DND-41 (cell line): ENCODE measurements around the gene POTEH.
"Not testable (repeated sequence)": the region's sequence is repeated elsewhere in the genome, so short reads cannot be mapped to it uniquely, and the experiment has no call there.

Source experiments
- ATAC-seq: fragments of 200-7000 bp; cut with Tn5 transposase; 3 replicates; pipeline ENCODE4 v1.9.1; 2021; ENCODE audit warnings: low read depth; ENCODE audit not compliant: insufficient read depth
- DNase-seq: peaks from one replicate; pipeline ENCODE4 v3.0.0-alpha.2; 2020
- H2AFZ ChIP-seq: 2 replicates; pipeline ENCODE4 v1.6.0; 2012; ENCODE audit warnings: low read depth, low read length
- H3K27ac ChIP-seq: 2 replicates; pipeline ENCODE4 v1.5.1; 2012; ENCODE audit warnings: low read length, inconsistent platforms
- H3K27me3 ChIP-seq: fragments of 200-600 bp; sonication (generic); 2 replicates; pipeline ENCODE4 v1.6.0; 2012; ENCODE audit warnings: low read length, mild to moderate bottlenecking, inconsistent platforms; ENCODE audit not compliant: insufficient read depth, poor library complexity
- H3K36me3 ChIP-seq: 2 replicates; pipeline ENCODE4 v1.5.1; 2012; ENCODE audit warnings: low read length, inconsistent platforms; ENCODE audit not compliant: insufficient read depth
- H3K4me1 ChIP-seq: 2 replicates; pipeline ENCODE4 v1.5.1; 2012; ENCODE audit warnings: mild to moderate bottlenecking, low read length; ENCODE audit not compliant: insufficient read depth
- H3K4me2 ChIP-seq: 2 replicates; pipeline ENCODE4 v1.6.0; 2012; ENCODE audit warnings: mild to moderate bottlenecking, moderate library complexity, low read length, inconsistent platforms; ENCODE audit not compliant: insufficient read depth
- H3K4me3 ChIP-seq, 2 experiments: fragments of 200-600 bp in 1 of 2; shearing (Covaris generic) in 1 of 2; 2 replicates each; pipeline ENCODE4 v1.5.1; 2012 to 2016; ENCODE audit warnings: inconsistent platforms in 2 of 2, low read length in 2 of 2, mild to moderate bottlenecking in 2 of 2, low read depth in 1 of 2, moderate library complexity in 1 of 2
- H3K79me2 ChIP-seq: 2 replicates; pipeline ENCODE4 v1.6.0; 2012; ENCODE audit warnings: low read length, inconsistent platforms; ENCODE audit not compliant: insufficient read depth
- H3K9ac ChIP-seq: 2 replicates; pipeline ENCODE4 v1.6.0; 2012; ENCODE audit warnings: low read depth, mild to moderate bottlenecking, inconsistent platforms, low read length, moderate library complexity
- H3K9me3 ChIP-seq: 2 replicates; pipeline ENCODE4 v1.5.1; 2012; ENCODE audit warnings: low read length, moderate library complexity, mild to moderate bottlenecking, inconsistent platforms; ENCODE audit not compliant: insufficient read depth, severe bottlenecking
- H4K20me1 ChIP-seq: 2 replicates; pipeline ENCODE4 v1.6.0; 2012; ENCODE audit warnings: low read length; ENCODE audit not compliant: insufficient read depth

POTEH gene

GRCh38 chr22:15738909-15739391, 49.1 kb downstream of the POTEH start:
- not testable (repeated sequence) for H2AFZ ChIP-seq, DNase-seq, H3K79me2 ChIP-seq, H3K9me3 ChIP-seq, H3K4me1 ChIP-seq, H3K27ac ChIP-seq, H3K27me3 ChIP-seq, H3K4me3 ChIP-seq, H3K4me2 ChIP-seq, H3K9ac ChIP-seq, H4K20me1 ChIP-seq, H3K36me3 ChIP-seq
- 0 out of 3 replicates have a peak, but pooled peaks have one; percentile 14 for ATAC-seq

- H3K4me2 ChIP-seq, H3K4me1 ChIP-seq, H3K27me3 ChIP-seq, H3K36me3 ChIP-seq, H3K4me3 ChIP-seq, H3K79me2 ChIP-seq, H4K20me1 ChIP-seq, ATAC-seq, H3K9ac ChIP-seq, DNase-seq, H3K9me3 ChIP-seq, H2AFZ ChIP-seq, H3K27ac ChIP-seq: not testable (repeated sequence)
These were observed 58.0 kb downstream of the POTEH start for GRCh38 chr22:15747636-15748323.

- H3K9me3 ChIP-seq, H3K4me3 ChIP-seq, H3K4me1 ChIP-seq, ATAC-seq, H2AFZ ChIP-seq, H4K20me1 ChIP-seq, H3K79me2 ChIP-seq, H3K27me3 ChIP-seq, H3K36me3 ChIP-seq, H3K27ac ChIP-seq, DNase-seq, H3K9ac ChIP-seq, H3K4me2 ChIP-seq: not testable (repeated sequence)
These were observed 59.5 kb downstream of the POTEH start for GRCh38 chr22:15749181-15749970.

GRCh38 chr22:15759443-15760097, 69.7 kb downstream of the POTEH start:
- H4K20me1 ChIP-seq, H3K9ac ChIP-seq, DNase-seq, H2AFZ ChIP-seq, H3K4me2 ChIP-seq, H3K4me3 ChIP-seq, H3K4me1 ChIP-seq, H3K27me3 ChIP-seq, ATAC-seq, H3K27ac ChIP-seq, H3K79me2 ChIP-seq, H3K36me3 ChIP-seq, H3K9me3 ChIP-seq: not testable (repeated sequence)

GRCh38 chr22:15760388-15761150, 70.7 kb downstream of the POTEH start:
- not testable (repeated sequence) for H3K4me1 ChIP-seq, H3K27ac ChIP-seq, H3K27me3 ChIP-seq, H2AFZ ChIP-seq, H3K4me3 ChIP-seq, H3K9ac ChIP-seq, H4K20me1 ChIP-seq, H3K9me3 ChIP-seq, DNase-seq, H3K36me3 ChIP-seq, ATAC-seq, H3K4me2 ChIP-seq, H3K79me2 ChIP-seq

- not testable (repeated sequence) for H3K9ac ChIP-seq, ATAC-seq, H3K36me3 ChIP-seq, H3K27ac ChIP-seq, H3K79me2 ChIP-seq, H3K27me3 ChIP-seq, H3K4me1 ChIP-seq, DNase-seq, H3K4me3 ChIP-seq, H2AFZ ChIP-seq, H3K9me3 ChIP-seq, H3K4me2 ChIP-seq, H4K20me1 ChIP-seq
These were observed 71.4 kb downstream of the POTEH start for GRCh38 chr22:15761151-15761777.

GRCh38 chr22:15763559-15763958, 73.7 kb downstream of the POTEH start:
- not testable (repeated sequence) for H3K9ac ChIP-seq, H4K20me1 ChIP-seq, H3K36me3 ChIP-seq, H3K4me3 ChIP-seq, H3K27me3 ChIP-seq, H3K79me2 ChIP-seq, H3K27ac ChIP-seq, H2AFZ ChIP-seq, H3K4me2 ChIP-seq, H3K9me3 ChIP-seq, H3K4me1 ChIP-seq, ATAC-seq, DNase-seq
